SK-N-DZ (cell line): Measurements from ENCODE around the gene HSF5.
"Not testable (repeated sequence)": the region's sequence is repeated elsewhere in the genome, so short reads cannot be mapped to it uniquely, and the experiment has no call there.

Experiments used
- DNase-seq: peaks from one replicate; pipeline ENCODE4 v3.0.0-alpha.2; 2015; ENCODE audit warnings: low spot score

The HSF5 gene

DNA sequence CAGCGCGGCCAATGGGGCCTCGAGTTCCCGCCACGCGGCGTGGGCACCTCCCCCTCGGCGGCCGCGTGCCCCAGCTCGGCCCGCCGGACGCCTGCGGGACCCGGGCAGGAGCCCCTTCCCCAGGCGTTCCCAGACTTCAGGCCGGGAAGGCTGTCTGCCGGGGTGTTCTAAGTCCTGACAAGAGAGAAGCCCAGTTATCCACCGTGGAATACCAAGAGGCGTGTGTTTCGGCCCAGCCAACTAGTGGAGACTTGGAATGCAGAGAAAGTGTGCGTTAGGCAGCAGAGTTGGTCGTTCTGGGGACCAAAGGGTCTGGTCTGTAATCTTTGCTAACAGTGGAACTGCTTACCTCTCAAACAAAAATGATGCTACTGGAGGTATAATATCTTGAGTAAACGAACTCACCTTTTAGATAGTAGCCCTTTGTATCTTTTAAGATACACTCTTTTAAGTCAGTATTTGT is 251 bp upstream of the HSF5 start:
- no peak for DNase-seq

DNA sequence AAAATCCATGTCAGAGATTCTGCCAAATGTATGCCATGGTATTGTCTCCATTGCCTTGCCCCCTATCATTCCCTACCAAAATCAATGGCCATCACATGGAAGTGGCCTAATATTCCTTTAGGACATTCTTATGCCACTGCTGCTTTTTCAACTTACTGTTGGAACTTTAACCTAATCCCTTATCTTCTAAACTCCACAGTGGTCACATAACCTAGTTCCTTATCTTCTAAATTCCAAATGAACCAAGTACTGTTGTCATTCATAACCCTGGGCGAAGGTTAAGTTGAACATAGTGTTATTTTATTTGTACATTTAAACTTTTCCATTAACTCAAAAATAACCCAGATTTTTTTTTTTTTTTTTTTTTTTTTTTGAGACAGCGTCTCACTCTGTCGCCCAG is 3.6 kb downstream of the HSF5 start:
- DNase-seq, result no peak

DNA sequence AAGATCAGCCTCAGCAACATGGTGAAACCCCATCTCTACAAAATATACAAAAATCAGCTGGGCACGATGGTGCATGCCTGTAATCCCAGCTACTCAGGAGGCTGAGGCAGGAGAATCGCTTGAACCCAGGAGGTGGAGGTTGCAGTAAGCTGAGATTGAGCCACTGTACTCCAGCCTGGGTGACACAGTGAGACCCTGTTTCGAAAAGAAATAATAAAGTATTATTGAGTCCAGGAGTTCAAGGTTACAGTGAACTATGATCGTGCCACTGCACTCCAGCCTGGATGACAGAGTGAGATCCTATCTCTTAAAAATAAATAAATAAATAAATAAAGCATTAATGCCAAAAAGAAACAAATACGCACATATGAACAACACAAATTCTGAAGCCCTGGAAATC is 6.4 kb downstream of the HSF5 start:
- not testable (repeated sequence) for DNase-seq

DNA sequence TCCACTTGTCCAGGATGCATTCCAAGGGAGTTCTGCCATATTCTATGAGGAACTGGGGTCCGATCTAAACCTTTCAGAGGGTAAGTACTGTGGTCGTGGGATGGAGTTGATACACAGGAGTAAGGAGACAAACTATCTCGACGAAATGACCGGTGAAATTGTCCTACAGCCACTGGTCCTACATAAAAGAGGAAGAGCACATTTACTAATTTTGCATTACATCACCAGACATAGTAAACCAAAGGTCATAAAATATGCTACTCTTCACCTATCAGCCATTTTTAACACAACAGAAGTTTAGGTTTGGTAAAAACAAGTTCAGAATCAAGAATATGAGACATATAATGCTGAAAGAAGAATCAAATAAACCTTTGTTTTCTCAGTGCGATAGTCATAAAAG is 8.1 kb downstream of the HSF5 start:
- DNase-seq, result no peak

DNA sequence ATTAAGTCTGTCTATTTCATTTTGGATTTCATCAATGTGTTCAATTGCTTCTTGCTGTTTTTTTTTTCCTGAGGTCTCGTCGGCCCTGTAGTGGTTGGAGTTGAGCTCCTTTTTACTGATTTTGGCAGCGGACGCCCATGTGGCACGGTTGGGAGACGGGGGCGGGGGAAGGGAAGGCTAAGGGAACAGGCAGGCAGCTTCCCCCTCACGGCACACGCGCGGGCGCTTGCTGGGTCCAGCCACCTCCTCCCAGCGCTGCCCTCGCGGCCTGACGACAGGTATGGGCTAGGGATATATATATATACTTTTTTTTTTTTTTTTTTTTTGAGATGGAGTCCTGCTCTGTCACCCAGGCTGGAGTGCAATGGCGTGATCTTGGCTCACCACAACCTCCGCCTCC is 11.4 kb downstream of the HSF5 start:
- DNase-seq, result no peak

DNA sequence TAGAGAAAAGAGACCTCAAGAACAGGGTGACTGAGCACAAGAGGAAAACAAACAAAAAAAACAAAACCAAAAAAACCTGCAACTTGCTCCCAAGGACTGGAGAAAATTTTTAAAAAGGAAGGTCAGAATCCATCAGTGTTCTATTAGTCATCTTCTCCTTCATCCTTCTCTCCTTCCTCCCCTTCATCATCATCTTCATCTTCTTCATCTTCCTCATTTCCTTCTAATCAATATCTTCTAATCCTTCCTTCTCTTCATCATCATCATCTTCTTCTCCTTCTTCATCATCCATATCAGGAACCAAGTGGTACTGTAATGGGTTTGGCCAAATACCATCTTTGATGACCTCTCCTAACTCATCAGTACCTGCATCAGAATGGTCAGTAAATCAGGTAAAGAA is 12.2 kb downstream of the HSF5 start:
- DNase-seq, result no peak

DNA sequence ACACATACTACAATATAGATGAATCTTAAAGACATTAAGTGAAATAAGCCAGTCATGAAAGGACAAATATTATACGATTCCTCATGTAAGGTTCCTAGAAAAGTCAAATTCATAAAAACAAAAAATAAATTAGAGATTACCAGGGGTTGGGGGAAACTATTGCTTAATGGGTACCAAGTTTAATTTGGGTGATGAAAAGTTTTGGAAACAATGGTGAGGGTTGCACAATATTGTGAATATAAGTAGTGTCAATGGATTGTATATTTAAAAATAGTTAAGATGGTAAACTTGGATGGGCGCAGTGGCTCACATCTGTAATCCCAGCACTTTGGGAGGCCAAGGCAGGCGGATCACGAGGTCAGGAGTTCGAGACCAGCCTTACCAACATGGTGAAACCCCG is 17.9 kb downstream of the HSF5 start:
- no peak for DNase-seq

DNA sequence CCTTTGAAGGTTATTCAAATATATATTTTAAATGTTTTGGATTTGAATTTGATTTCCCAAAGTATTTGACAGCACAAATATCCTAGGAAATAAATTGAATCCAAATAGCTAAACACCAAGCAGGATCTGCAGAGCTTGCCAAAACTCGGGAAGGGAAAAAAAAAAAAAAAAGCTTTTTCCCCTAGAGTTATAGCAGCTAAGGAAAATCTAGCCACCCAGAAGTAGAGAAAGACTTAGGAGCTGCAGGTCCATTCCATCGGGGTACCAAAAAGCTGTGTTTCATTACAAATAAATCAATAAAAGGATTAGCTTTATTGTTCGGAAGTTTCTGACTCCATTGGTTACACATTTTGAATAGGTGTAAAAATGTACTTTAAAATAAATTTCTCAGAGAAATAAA is 19.3 kb downstream of the HSF5 start:
- DNase-seq, result no peak

DNA sequence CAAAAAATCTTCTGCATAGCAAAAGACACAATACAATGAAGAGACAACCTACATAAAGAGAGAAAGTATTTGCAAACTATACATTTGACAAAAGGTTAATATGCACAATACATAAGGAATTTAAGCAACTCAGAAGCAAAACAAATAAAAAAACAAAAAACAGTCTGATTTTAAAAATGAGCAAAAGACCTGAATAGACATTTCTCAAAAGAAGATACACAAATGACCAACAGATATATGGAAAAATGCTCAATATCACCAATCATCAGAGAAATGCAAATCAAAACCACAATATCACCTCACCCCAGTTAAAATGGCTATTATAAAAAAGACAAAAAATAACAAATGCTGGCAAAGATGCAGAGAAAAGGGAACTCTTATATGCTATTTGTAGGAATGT is 32.7 kb downstream of the HSF5 start:
- DNase-seq, result no peak

DNA sequence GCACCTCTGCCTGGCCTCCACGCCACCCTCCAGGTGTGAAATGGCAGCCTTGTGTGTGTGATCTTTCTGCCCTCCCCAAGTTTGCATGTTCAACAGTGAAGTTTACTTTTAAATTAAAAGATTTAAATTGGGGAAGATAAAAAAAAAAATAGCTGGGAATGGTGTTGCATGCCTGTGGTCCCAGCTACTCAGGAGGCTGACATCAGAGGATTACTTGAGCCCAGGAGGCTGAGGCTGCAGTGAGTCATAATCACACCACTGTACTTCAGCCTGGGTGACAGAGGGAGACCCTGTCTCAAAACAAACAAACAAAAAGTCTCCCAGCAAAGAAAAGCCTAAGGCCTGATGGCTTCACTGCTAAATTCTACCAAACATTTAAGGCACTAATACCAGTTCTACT is 35.5 kb downstream of the HSF5 start:
- no peak for DNase-seq

DNA sequence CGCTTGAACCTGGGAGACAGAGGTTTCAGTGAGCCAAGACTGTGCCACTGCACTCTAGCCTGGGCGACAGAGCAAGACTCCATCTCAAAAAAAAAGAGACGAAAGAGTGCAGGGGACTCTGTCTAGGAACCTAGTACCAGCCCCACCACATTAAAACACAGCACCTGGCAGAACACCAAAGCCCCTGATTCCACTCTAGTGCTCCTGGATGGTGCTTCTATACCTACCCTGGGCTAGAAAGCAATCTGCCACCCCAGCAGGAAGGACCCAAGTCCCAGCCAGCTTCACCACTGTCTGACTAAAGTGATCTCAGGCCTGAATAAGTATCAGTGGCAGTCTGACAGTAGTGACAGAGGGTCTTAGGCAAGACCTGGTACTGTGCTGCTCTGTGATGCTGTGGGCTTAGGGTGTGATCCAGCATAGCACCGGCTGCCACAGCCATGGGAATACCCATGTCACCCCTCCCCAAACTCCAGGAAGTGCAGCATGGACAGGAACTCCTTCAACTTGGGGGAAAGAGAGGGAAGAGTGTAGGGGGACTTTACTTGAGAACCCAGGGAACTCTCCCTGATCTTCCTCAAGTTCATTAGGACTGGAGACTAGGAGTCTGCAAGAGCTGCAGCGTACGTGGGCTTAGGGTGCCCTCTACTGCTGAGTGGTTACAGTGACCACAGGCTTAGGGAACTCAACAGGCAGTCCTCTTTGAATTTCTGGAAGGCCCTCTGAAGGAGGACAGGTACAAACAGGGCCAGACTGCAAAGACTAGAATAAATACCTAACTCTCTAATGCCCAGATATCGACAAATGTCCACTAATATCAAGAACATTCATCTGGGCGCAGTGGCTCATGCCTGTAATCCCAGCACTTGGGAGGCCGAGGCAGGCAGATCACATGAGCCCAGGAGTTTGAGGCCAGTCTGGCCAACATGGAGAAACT is 40.9 kb downstream of the HSF5 start:
- peak; percentile 86 for DNase-seq

DNA sequence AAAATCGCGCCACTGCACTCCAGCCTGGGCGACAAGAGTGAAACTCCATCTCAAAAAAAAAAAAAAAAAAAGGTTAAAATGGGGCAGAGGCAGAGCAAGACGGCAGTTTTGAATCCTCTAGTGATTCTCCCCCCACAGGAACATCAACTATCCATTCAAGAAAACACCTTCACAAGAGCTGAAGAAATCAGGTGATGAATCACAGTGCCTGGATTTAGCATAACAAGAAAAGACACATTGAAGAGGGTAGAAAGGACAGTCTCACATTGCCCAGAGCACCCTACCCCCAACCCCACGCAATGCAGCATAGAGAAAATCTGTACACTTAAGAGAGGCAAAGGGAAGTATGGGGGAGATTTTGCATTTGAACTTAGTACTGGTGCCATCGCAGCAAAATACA is 42.1 kb downstream of the HSF5 start:
- no peak for DNase-seq

DNA sequence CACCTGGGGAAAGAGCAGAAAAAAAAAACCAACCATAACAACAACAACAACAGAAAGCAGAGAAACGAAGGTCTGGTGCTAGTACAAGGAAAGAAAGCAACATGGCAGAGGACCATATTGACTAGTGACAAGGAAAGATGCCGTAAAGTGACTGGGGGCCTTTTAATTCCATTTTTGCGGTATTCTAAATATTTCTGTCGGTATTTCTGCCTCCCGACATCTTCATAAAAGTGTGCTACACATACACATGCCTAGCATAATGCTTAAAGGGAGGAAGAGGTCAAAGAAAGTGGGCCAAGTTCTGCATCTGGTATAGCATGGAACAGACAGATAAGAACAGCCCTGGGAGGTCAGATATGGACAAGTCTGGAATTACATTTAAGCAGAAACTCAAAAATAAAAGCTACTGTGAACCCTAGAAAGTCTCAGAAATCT is 51.4 kb downstream of the HSF5 start:
- no peak for DNase-seq

DNA sequence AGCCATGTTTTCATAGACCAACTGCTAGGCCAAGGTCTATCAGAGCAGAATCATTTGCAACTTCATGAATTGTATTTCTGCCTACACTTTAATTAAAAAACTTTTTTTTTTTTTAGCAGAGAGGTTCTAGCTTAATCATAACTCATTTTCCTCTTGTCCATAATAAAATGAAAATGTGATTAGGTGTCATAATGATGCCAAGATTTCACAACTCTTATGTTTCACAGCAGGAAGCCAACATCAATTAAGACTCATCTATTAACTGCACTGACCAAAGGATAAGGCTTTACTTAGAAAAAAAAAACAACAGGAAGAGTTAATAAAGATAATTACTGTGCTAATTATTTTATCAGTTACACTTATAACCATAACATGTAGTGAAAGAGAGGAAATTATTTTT is 52.0 kb downstream of the HSF5 start:
- DNase-seq, result no peak

DNA sequence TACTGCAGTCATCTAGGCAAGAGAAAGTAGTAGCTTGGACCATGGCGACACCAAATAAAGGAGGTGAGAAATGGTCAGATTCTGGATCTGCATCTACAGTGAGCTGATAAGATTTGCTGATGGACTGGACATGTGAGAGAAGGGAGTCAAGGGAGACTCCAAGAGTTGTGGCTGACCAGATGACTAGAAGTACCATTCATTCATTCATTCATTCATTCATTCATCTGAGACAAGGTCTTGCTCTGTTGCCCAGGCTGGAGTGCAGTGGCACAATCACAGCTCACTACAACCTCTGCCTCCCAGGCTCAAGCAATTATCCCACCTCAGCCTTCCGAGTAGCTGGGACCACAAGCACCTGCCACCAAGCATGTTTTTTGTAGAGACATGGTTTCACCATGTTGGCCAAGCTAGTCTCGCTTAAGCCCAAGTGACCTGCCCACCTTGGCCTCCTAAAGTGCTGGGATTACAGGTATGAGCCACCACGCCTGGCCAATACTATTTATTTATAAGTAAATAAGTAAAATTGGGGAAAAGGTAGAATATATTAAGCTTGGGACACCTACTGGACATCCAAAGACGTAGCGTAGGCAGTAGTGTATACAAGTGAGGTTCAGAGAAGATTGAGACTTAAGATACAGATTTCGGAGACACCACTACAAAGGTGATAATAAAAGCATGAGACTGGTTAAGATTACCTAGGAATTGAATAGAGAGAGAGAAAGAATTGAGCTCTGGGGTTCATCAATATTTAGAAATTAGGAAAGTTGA is 55.2 kb downstream of the HSF5 start:
- DNase-seq, result no peak

DNA sequence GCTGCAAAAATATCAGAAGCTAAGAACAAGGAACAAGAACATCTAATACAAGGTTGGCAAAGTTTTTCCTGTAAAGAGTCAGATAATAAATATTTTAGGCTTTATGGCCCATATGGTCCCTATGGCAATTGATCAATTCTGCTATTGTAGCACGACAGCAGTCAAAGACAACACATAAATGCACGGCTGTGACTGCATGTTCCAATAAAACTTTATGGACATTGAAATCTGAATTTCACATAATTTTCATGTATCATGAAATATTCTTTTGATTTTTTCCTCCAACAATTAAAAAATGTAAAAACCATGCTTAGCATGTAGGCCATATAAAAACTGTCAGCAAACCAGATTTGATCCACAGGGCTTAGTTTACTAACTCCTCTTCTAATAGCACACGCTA is 60.4 kb downstream of the HSF5 start:
- DNase-seq, result no peak

DNA sequence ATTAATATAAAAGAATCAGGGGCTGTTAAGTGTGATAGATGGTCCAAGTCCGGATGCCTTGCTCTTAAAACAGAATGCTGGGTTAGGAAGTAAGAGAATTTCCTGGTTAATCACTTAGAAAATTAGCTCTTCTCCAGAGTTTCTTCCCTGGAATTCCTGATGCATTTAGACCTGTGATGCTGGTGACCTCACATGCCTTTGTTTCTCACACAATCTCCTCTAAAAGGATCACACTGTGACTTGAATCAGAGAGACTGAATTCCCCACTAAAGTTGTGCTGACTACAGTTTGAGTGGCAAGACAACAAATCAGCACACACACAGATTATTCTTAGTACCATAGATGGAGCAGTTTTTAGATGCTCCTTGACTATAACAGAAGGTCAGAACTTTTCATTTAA is 66.5 kb downstream of the HSF5 start:
- no peak for DNase-seq

DNA sequence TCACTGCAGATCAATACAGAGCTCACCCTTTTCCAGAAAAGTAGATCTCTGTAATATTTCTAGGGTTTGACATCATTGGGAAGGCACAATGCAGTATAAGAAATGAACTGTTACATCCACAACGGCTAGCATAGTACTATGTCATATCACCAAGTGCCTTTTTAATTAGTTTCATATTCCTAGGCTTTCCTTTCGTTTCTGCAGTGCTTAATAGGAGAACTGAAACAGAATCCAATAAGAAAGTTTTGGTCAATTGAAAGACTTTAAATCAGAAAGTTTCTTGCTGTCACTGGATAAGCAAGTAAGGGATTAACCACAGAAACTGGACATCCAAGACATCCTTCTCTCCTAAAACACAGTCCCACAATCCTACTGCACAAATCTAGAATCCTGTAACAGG is 67.4 kb downstream of the HSF5 start:
- no peak for DNase-seq

DNA sequence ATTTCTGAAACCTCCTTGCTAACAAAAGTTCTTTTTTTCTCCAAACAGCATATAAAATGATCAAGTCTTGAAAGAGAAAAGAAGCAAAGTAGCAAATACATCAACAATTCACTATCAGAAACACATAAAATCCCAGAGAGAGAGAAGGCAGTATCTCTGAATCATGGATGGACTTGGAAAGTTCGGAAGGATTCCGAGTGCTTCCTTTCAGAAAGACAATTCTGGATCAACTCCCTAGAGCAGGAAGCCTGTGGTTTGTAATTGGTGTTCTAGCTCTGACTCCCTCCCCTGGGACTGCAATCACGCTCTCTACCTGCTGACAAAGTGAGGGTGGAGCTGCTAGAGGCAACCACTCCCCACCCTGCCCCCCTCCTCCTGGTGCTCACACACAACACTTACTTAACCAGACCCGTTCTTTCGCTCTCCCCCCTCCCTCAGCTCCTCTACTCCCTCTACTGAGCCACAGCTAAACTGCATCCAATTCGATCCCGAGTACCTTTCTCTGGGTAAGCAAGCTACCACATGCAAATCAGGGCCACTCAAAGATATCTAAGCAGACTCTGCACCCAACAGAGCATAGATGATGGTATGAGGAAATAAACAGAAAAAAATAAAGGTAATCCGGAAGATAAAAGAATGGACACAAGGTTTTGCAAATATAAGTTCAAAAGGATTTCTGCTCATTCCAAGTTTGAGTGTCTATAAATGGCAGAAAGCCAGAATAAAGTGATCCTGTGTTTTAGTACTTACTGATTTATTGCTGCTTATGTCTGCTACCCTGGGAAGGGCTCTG is 70.7 kb downstream of the HSF5 start, which contains the start of gene RNF43:
Gene RNF43 (minus strand): TSS at position 235 of the 793 bp plus-strand sequence. CDS start 1,957 bp downstream, outside the sequence.
- peak; percentile 82 for DNase-seq

DNA sequence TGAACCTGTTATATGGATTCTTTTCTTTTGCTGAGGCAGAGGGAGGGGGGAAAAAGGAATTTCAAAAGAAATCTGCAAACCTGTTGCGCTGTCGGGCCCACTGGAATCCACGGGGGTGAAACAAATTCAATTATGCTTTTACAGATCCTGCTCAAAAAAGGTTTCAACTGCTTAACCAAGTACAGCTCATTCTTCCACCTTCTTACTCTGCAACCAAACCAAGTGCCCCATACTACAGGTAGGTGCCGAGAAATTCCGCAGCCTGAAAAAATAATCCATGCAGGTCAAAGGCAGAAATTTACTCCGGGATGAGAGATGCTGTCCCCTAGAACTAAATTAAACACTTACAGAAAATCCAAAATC is 71.3 kb downstream of the HSF5 start:
- no peak for DNase-seq

DNA sequence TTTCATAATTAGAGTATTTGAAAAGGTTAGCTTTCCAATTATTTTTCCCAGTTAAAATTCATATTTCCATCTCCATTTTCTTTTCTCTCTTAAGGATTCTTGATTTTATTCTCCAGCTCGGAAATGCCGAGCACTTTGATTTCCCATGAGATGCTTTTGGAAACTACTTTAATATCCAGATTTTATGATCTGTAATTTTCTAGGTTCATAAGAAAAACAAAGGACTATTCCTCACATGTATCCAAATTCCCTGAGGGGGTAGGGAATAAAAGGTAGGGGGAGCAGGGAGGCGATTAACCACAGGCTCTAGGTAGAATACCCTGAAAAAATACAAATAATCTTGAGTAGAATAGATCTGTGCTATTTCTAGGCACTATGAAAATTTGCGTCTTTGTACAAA is 71.8 kb downstream of the HSF5 start:
- DNase-seq, result no peak
